CD4-positive, alpha-beta T cell treated with Interleukin-6 at 100 ng/mL for 8 hours (primary cell): ENCODE results near the gene ZSWIM6.
"Not testable (repeated sequence)": the region's sequence is repeated elsewhere in the genome, so short reads cannot be mapped to it uniquely, and the experiment has no call there.

Source experiments
- DNase-seq: peaks from one replicate; pipeline ENCODE4 v3.0.0-alpha.2; 2020; ENCODE audit warnings: mixed read lengths, low spot score

ZSWIM6 gene

GRCh38 chr5:61407706-61408270, 75.7 kb downstream of the ZSWIM6 start:
- no peak for DNase-seq

GRCh38 chr5:61408476-61409168, 76.6 kb downstream of the ZSWIM6 start:
- DNase-seq = peak; percentile 94

- DNase-seq = no peak
These were observed 77.5 kb downstream of the ZSWIM6 start for GRCh38 chr5:61409568-61409967.

GRCh38 chr5:61410811-61411210, 78.8 kb downstream of the ZSWIM6 start:
- no peak for DNase-seq

GRCh38 chr5:61412361-61412760, 80.3 kb downstream of the ZSWIM6 start:
- DNase-seq = no peak

GRCh38 chr5:61413205-61413604, 81.1 kb downstream of the ZSWIM6 start:
- not testable (repeated sequence) for DNase-seq

GRCh38 chr5:61414806-61415205, 82.7 kb downstream of the ZSWIM6 start:
- DNase-seq = no peak

- no peak for DNase-seq
These were observed 84.0 kb downstream of the ZSWIM6 start for GRCh38 chr5:61416010-61416409.

GRCh38 chr5:61416420-61416819, 84.4 kb downstream of the ZSWIM6 start:
- no peak for DNase-seq

- no peak for DNase-seq
These were observed 85.3 kb downstream of the ZSWIM6 start for GRCh38 chr5:61417340-61417739.

- no peak for DNase-seq
These were observed 85.8 kb downstream of the ZSWIM6 start for GRCh38 chr5:61417851-61418250.

- no peak for DNase-seq
These were observed 87.0 kb downstream of the ZSWIM6 start for GRCh38 chr5:61419106-61419505.

GRCh38 chr5:61420016-61420415, 88.0 kb downstream of the ZSWIM6 start:
- no peak for DNase-seq

- not testable (repeated sequence) for DNase-seq
These were observed 89.2 kb downstream of the ZSWIM6 start for GRCh38 chr5:61421262-61421661.

GRCh38 chr5:61423487-61424145, 91.6 kb downstream of the ZSWIM6 start:
- no peak for DNase-seq

GRCh38 chr5:61425918-61426317, 93.9 kb downstream of the ZSWIM6 start:
- DNase-seq = no peak

GRCh38 chr5:61429906-61430305, 97.8 kb downstream of the ZSWIM6 start:
- no peak for DNase-seq

- no peak for DNase-seq
These were observed 100.0 kb downstream of the ZSWIM6 start for GRCh38 chr5:61431923-61432620.

GRCh38 chr5:61435368-61435767, 103.3 kb downstream of the ZSWIM6 start:
- no peak for DNase-seq

- DNase-seq = no peak
These were observed 106.4 kb downstream of the ZSWIM6 start for GRCh38 chr5:61438298-61438970.

- no peak for DNase-seq
These were observed 108.0 kb downstream of the ZSWIM6 start for GRCh38 chr5:61440086-61440485.

GRCh38 chr5:61440596-61440995, 108.5 kb downstream of the ZSWIM6 start:
- DNase-seq = no peak
